ENCODE data around the gene PLEKHM2. TPM values are rescaled to one million over a fixed set of nuclear protein-coding genes. Genes with fewer than 3 reads are reported as not detected.

The PLEKHM2 gene
- total RNA-seq, 2 donors from 2014 or later, result 46.5 to 48.0 TPM

GRCh38 chr1:15709226-15709625, 25.1 kb downstream of the PLEKHM2 start:
- Mint-ChIP-seq H3K36me3 (peaks cover 0 to 11% of the 10 kb centered on the region in 2 donors), H3K27ac (peak overlapping the region in 1 of 2 donors; percentile 23), H3K9me3 (no peaks in the 10 kb centered on the region)
- DNase-seq (ENCODE audit: low spot score in 2 of 2) (no peak), ATAC-seq (no peak)

- no peak for ATAC-seq
- Mint-ChIP-seq H3K27ac (no peak overlapping the region), H3K9me3 (no peaks in the 10 kb centered on the region), H3K36me3 (no peaks in the 10 kb centered on the region)
- no peak for DNase-seq (ENCODE audit: low spot score in 2 of 2)
Measured at GRCh38 chr1:15712168-15712567, 28.0 kb downstream of the PLEKHM2 start.

- peak overlapping the region; percentile 44 to 59 for H3K27ac Mint-ChIP-seq
- no peaks in the 10 kb centered on the region for H3K9me3 Mint-ChIP-seq
- ATAC-seq (no peak), DNase-seq (ENCODE audit: low spot score in 2 of 2) (no peak)
- no peaks in the 10 kb centered on the region for H3K36me3 Mint-ChIP-seq
Measured at GRCh38 chr1:15714406-15715136, 30.5 kb downstream of the PLEKHM2 start.

GRCh38 chr1:15717418-15718125, 33.5 kb downstream of the PLEKHM2 start:
- no peaks in the 10 kb centered on the region for H3K9me3 Mint-ChIP-seq
- no peak overlapping the region for H3K27ac Mint-ChIP-seq
- H3K36me3 Mint-ChIP-seq, result no peaks in the 10 kb centered on the region
- DNase-seq (ENCODE audit: low spot score in 2 of 2) (no peak), ATAC-seq (no peak)

- no peaks in the 10 kb centered on the region for H3K9me3 Mint-ChIP-seq
- H3K36me3 Mint-ChIP-seq, result no peaks in the 10 kb centered on the region
- DNase-seq (ENCODE audit: low spot score in 2 of 2) (no peak), ATAC-seq (no peak)
- no peak overlapping the region for H3K27ac Mint-ChIP-seq
Measured at GRCh38 chr1:15718199-15718601, 34.1 kb downstream of the PLEKHM2 start.

- DNase-seq (ENCODE audit: low spot score in 2 of 2) (no peak), ATAC-seq (no peak)
- no peaks in the 10 kb centered on the region for H3K9me3 Mint-ChIP-seq
- peak overlapping the region in 1 of 2 donors; percentile 61 for H3K27ac Mint-ChIP-seq
- H3K36me3 Mint-ChIP-seq, result no peaks in the 10 kb centered on the region
Measured at GRCh38 chr1:15719381-15720120, 35.4 kb downstream of the PLEKHM2 start.

GRCh38 chr1:15720861-15721260, 36.7 kb downstream of the PLEKHM2 start:
- ATAC-seq (no peak), DNase-seq (ENCODE audit: low spot score in 2 of 2) (no peak)
- no peaks in the 10 kb centered on the region for H3K36me3 Mint-ChIP-seq
- peak overlapping the region in 1 of 2 donors; percentile 10 for H3K27ac Mint-ChIP-seq
- H3K9me3 Mint-ChIP-seq, result no peaks in the 10 kb centered on the region

- Mint-ChIP-seq H3K27ac (no peak overlapping the region), H3K36me3 (no peaks in the 10 kb centered on the region), H3K9me3 (no peaks in the 10 kb centered on the region)
- no peak for DNase-seq (ENCODE audit: low spot score in 2 of 2)
- ATAC-seq, result no peak
Measured at GRCh38 chr1:15722411-15722810, 38.3 kb downstream of the PLEKHM2 start.

- no peaks in the 10 kb centered on the region for H3K36me3 Mint-ChIP-seq
- H3K27ac Mint-ChIP-seq, result peak overlapping the region in 1 of 2 donors; percentile 83
- H3K9me3 Mint-ChIP-seq, result no peaks in the 10 kb centered on the region
- DNase-seq (ENCODE audit: low spot score in 2 of 2), result no peak
- ATAC-seq, result no peak
Measured at GRCh38 chr1:15722836-15723532, 38.9 kb downstream of the PLEKHM2 start.

- no peaks in the 10 kb centered on the region for H3K36me3 Mint-ChIP-seq
- ATAC-seq (no peak), DNase-seq (ENCODE audit: low spot score in 2 of 2) (no peak)
- peak overlapping the region; percentile 29 to 42 for H3K27ac Mint-ChIP-seq
- no peaks in the 10 kb centered on the region for H3K9me3 Mint-ChIP-seq
Measured at GRCh38 chr1:15723631-15724246, 39.6 kb downstream of the PLEKHM2 start.

- Mint-ChIP-seq H3K27ac (peak overlapping the region in 1 of 2 donors; percentile 42), H3K9me3 (no peaks in the 10 kb centered on the region), H3K36me3 (no peaks in the 10 kb centered on the region)
- DNase-seq (ENCODE audit: low spot score in 2 of 2) (no peak), ATAC-seq (no peak)
Measured at GRCh38 chr1:15724949-15725880, 41.1 kb downstream of the PLEKHM2 start.

- H3K36me3 Mint-ChIP-seq, result no peaks in the 10 kb centered on the region
- ATAC-seq (no peak), DNase-seq (ENCODE audit: low spot score in 2 of 2) (no peak)
- no peaks in the 10 kb centered on the region for H3K9me3 Mint-ChIP-seq
- H3K27ac Mint-ChIP-seq, result no peak overlapping the region
Measured at GRCh38 chr1:15726508-15726907, 42.4 kb downstream of the PLEKHM2 start.

- H3K27ac Mint-ChIP-seq, result no peak overlapping the region
- H3K36me3 Mint-ChIP-seq, result no peaks in the 10 kb centered on the region
- no peak for DNase-seq (ENCODE audit: low spot score in 2 of 2)
- ATAC-seq, result no peak
- H3K9me3 Mint-ChIP-seq, result no peaks in the 10 kb centered on the region
Measured at GRCh38 chr1:15727021-15727420, 42.9 kb downstream of the PLEKHM2 start.

GRCh38 chr1:15727424-15727823, 43.3 kb downstream of the PLEKHM2 start:
- no peak for DNase-seq (ENCODE audit: low spot score in 2 of 2)
- H3K27ac Mint-ChIP-seq, result peak overlapping the region in 1 of 2 donors; percentile 14
- H3K9me3 Mint-ChIP-seq, result no peaks in the 10 kb centered on the region
- ATAC-seq, result no peak
- no peaks in the 10 kb centered on the region for H3K36me3 Mint-ChIP-seq

GRCh38 chr1:15727866-15728534, 43.9 kb downstream of the PLEKHM2 start:
- peak overlapping the region in 1 of 2 donors; percentile 36 for H3K27ac Mint-ChIP-seq
- ATAC-seq, result no peak
- no peak for DNase-seq (ENCODE audit: low spot score in 2 of 2)
- H3K9me3 Mint-ChIP-seq, result no peaks in the 10 kb centered on the region
- no peaks in the 10 kb centered on the region for H3K36me3 Mint-ChIP-seq

All from activated naive CD4-positive, alpha-beta T cell treated with anti-CD3 and anti-CD28 coated beads, Interleukin-2, amount 50 U/mL, for 72 hours (primary cell).